H1 (cell line): ENCODE data around the gene TNS3.
"Not testable (repeated sequence)": the region's sequence is repeated elsewhere in the genome, so short reads cannot be mapped to it uniquely, and the experiment has no call there.

Source experiments
- BCL11A ChIP-seq, 2 experiments: IDR thresholded peaks; one replicate each; pipeline ENCODE4 v1.6.1; 2011; ENCODE audit warnings: low read depth in 2 of 2, low read length in 2 of 2, mild to moderate bottlenecking in 2 of 2
- CTCF ChIP-seq, 3 experiments: IDR thresholded peaks; 1 replicate in 2 of 3; 2 replicates in 1 of 3; pipeline versions ENCODE4 v1.5.1 to v1.6.1; 2011; ENCODE audit warnings: low read length in 3 of 3, mild to moderate bottlenecking in 3 of 3, inconsistent platforms in 2 of 3, low read depth in 1 of 3, moderate library complexity in 1 of 3; ENCODE audit not compliant: insufficient read depth in 1 of 3; ENCODE audit errors: control extremely low read depth in 1 of 3
- EP300 ChIP-seq, 2 experiments: IDR thresholded peaks; 1 replicate in 1 of 2; 2 replicates in 1 of 2; pipeline ENCODE4 v1.6.1; 2011 to 2012; ENCODE audit warnings: low read depth in 2 of 2, low read length in 2 of 2, mild to moderate bottlenecking in 2 of 2, borderline replicate concordance in 1 of 2, inconsistent platforms in 1 of 2, moderate library complexity in 1 of 2
- EZH2 ChIP-seq: fragments of 200-600 bp; sonication (generic); IDR thresholded peaks from 2 replicates; pipeline ENCODE4 v1.7.1; 2012; ENCODE audit warnings: low read depth, mild to moderate bottlenecking, moderate library complexity, low read length, inconsistent platforms; ENCODE audit not compliant: severe bottlenecking
- GABPA ChIP-seq: IDR thresholded peaks from 2 replicates; pipeline ENCODE4 v1.6.1; 2011; ENCODE audit warnings: mild to moderate bottlenecking, low read length, moderate library complexity, borderline replicate concordance; ENCODE audit not compliant: insufficient read depth
- JUND ChIP-seq: IDR thresholded peaks from 2 replicates; pipeline ENCODE4 v1.6.1; 2011; ENCODE audit warnings: mild to moderate bottlenecking, improper control_type of control experiment, low read length
- NRF1 ChIP-seq: IDR thresholded peaks from 2 replicates; pipeline ENCODE4 v1.6.1; 2011; ENCODE audit warnings: mild to moderate bottlenecking, low read depth, low read length, improper control_type of control experiment
- POLR2A ChIP-seq, 2 experiments: IDR thresholded peaks; 1 replicate in 1 of 2; 2 replicates in 1 of 2; pipeline ENCODE4 v1.6.1; 2011; ENCODE audit warnings: low read depth in 2 of 2, low read length in 2 of 2, mild to moderate bottlenecking in 2 of 2; ENCODE audit errors: control extremely low read depth in 1 of 2
- POLR2AphosphoS5 ChIP-seq: IDR thresholded peaks from 2 replicates; pipeline ENCODE4 v1.6.1; 2011; ENCODE audit warnings: low read depth, low read length
- SP4 ChIP-seq: IDR thresholded peaks from 2 replicates; pipeline ENCODE4 v1.6.1; 2012; ENCODE audit warnings: low read length, inconsistent platforms
- SUZ12 ChIP-seq: fragments of 200-600 bp; sonication (generic); IDR thresholded peaks from 2 replicates; pipeline ENCODE4 v1.6.1; 2012; ENCODE audit warnings: mild to moderate bottlenecking, inconsistent platforms, low read length, moderate library complexity, mixed read lengths
- TAF1 ChIP-seq: IDR thresholded peaks from 2 replicates; pipeline ENCODE4 v1.6.1; 2011; ENCODE audit warnings: mild to moderate bottlenecking, low read depth, low read length

DNA sequence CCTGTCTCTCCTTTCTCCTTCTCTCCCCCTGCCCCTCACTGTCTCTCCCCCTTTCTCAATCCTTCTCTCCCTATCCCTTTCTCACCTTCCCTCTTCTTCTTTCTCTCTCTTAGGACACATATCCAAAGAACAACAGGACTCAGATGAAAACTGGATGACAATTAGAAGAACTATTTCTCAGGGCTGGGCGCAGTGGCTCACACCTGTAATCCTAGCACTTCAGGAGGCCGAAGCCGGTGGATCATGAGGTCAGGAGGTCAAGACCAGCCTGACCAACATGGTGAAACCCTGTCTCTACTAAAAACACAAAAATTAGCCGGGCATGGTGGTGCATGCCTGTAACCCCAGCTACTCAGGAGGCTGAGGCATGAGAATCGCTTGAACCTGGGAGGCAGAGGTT lies 8.3 kb upstream of the TNS3 start:
- not testable (repeated sequence) for TF ChIP-seq CTCF (IDR thresholded peaks at IDR 0.05; ENCODE audit: control extremely low read depth in 1 of 3, insufficient read depth in 1 of 3, low read depth in 1 of 3, low read length in 3 of 3); SUZ12; POLR2A (IDR thresholded peaks at IDR 0.05; ENCODE audit: control extremely low read depth in 1 of 2, low read depth in 2 of 2, low read length in 2 of 2); SP4; POLR2AphosphoS5; JUND; NRF1; EP300 (IDR thresholded peaks at IDR 0.05; ENCODE audit: borderline replicate concordance in 1 of 2, low read depth in 2 of 2, low read length in 2 of 2); TAF1; BCL11A (IDR thresholded peaks at IDR 0.05; ENCODE audit: low read depth in 2 of 2, low read length in 2 of 2); GABPA; EZH2
